ENCODE results near the gene TPRA1. TPM values are rescaled to one million over a fixed set of nuclear protein-coding genes. Genes with fewer than 3 reads are reported as not detected.

The TPRA1 gene
- total RNA-seq, 4 donors from 2014 or later: 50.3 to 75.3 (median 67.5) TPM

DNA sequence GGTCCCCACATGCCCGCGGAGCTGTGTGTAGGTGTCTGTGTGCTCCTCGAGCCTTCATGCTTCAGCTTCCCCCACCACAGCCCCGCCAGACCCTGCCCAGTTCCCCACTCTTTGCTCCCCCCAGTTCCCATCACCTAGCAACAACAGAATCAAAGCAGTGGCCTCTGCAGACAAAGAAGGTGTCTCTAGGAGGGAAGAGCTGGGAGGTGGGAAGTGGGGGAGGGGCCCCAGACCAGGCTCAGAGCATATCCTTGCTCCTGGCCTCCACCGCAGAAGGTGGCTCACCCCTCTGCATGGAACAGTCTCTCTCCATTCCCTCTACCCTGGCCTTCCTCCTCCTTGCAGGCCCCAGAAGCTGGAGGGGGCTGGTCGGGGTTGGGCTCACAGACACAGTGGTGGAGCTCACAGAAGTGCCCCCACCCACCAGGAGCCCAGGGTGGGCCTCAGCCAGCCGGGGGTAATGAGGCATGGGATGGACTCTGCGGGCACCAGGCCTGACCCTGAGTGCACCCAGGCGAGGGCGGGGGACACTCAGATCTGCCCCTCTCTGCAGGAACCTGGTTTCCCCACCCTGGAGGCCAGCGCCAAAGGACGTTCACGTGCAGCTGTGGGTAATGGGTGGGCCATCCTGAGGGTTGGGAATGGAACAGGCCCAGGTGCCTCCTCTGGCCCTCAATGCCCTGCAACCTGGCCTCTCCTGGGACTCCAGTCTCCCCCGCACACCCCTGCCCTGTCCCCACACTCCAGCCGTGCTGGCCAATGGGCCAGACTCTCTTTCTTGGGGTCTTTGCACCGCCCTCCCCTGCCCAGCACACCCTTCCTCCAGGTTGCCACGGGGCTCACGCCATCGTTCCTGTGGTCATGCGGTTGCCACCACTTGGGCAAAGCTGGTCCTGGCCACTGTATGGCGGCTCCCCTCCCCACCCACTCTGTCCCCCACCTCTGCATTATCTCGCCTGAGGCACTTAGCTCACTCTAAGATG lies 53.4 kb downstream of the TPRA1 start:
- H3K4me3 ChIP-seq: no peak overlapping the region
- TF ChIP-seq POLR2A (IDR thresholded peaks at IDR 0.05): no peak
- no peak for TF ChIP-seq EP300 (IDR thresholded peaks at IDR 0.05)
- TF ChIP-seq, protein P1, sequence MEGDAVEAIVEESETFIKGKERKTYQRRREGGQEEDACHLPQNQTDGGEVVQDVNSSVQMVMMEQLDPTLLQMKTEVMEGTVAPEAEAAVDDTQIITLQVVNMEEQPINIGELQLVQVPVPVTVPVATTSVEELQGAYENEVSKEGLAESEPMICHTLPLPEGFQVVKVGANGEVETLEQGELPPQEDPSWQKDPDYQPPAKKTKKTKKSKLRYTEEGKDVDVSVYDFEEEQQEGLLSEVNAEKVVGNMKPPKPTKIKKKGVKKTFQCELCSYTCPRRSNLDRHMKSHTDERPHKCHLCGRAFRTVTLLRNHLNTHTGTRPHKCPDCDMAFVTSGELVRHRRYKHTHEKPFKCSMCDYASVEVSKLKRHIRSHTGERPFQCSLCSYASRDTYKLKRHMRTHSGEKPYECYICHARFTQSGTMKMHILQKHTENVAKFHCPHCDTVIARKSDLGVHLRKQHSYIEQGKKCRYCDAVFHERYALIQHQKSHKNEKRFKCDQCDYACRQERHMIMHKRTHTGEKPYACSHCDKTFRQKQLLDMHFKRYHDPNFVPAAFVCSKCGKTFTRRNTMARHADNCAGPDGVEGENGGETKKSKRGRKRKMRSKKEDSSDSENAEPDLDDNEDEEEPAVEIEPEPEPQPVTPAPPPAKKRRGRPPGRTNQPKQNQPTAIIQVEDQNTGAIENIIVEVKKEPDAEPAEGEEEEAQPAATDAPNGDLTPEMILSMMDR (IDR thresholded peaks at IDR 0.05): no peak
- no peaks in the 10 kb centered on the region for H3K9me3 ChIP-seq
- H3K36me3 ChIP-seq: no peaks in the 10 kb centered on the region
- no peak overlapping the region for H3K27ac ChIP-seq
- DNase-seq (ENCODE audit: low spot score in 2 of 2): no peak
- WGBS, 2 donors: 72 to 75% methylated on average over 15 to 22 of the region's 22 CpGs
- no peaks in the 10 kb centered on the region for H3K4me1 ChIP-seq
- H3K27me3 ChIP-seq: no peaks in the 10 kb centered on the region

GRCh38 chr3:127535901-127536829 lies 54.4 kb downstream of the TPRA1 start:
- H3K9me3 ChIP-seq: no peaks in the 10 kb centered on the region
- TF ChIP-seq, protein P1 (IDR thresholded peaks at IDR 0.05): no peak
- TF ChIP-seq POLR2A (IDR thresholded peaks at IDR 0.05) (no peak), EP300 (IDR thresholded peaks at IDR 0.05) (no peak)
- H3K27me3 ChIP-seq: no peaks in the 10 kb centered on the region
- no peak for DNase-seq (ENCODE audit: low spot score in 2 of 2)
- WGBS, 2 donors: 73 to 80% methylated on average over 15 to 18 of the region's 18 CpGs
- no peak overlapping the region for H3K4me3 ChIP-seq
- no peak overlapping the region for H3K27ac ChIP-seq
- H3K4me1 ChIP-seq: no peaks in the 10 kb centered on the region
- no peaks in the 10 kb centered on the region for H3K36me3 ChIP-seq

DNA sequence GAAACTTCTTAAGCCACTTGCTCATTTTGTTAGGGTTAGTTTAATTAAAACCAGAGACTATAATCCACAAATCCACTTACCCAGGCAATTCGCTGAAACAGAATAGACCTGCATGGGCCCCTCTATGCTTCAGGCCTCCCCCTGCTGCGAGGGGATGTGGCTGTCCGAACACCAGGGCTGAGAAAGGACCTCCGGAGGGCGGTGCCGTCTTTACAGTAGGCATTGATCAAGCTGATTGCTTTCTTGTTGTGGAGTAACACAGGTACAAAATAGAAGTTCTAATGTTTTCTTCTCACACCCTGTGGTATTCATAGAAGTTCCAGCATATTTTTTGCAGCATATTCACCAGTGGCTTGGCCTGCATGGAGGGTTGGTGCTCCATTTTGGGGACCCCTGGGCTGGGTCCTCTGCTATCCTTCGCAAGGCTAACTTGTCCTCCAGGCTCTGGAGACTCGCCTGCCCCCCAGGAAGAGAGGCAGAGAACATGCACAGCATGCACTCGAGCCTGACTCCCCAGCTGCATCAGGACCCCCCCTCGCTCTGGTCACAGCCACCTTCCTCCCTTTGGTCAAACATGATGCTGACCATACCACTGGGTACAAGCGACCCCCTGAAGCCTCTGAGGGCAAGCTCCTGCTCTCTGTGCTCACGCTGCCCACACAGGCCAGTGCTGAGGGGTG lies 55.3 kb downstream of the TPRA1 start:
- H3K4me1 ChIP-seq: no peaks in the 10 kb centered on the region
- H3K36me3 ChIP-seq: no peaks in the 10 kb centered on the region
- WGBS, 2 donors: 76 to 80% methylated on average over 12 of the region's 12 CpGs
- H3K9me3 ChIP-seq: no peaks in the 10 kb centered on the region
- TF ChIP-seq POLR2A (IDR thresholded peaks at IDR 0.05) (no peak), EP300 (IDR thresholded peaks at IDR 0.05) (no peak)
- TF ChIP-seq, protein P1 (IDR thresholded peaks at IDR 0.05): no peak
- no peaks in the 10 kb centered on the region for H3K27me3 ChIP-seq
- DNase-seq (ENCODE audit: low spot score in 2 of 2): no peak
- H3K4me3 ChIP-seq: no peak overlapping the region
- H3K27ac ChIP-seq: no peak overlapping the region

- no peak overlapping the region for H3K4me3 ChIP-seq
Observed at GRCh38 chr3:127534564-127534963, 56.0 kb downstream of the TPRA1 start.

More at GRCh38 chr3:127534564-127534963, 56.0 kb downstream of the TPRA1 start:
- Histone ChIP-seq H3K4me1 (no peaks in the 10 kb centered on the region), H3K9me3 (no peaks in the 10 kb centered on the region), H3K36me3 (no peaks in the 10 kb centered on the region), H3K27ac (no peak overlapping the region), H3K27me3 (no peaks in the 10 kb centered on the region)
- WGBS, 2 donors: 74 to 75% methylated on average over 11 of the region's 11 CpGs
- TF ChIP-seq POLR2A (IDR thresholded peaks at IDR 0.05) (no peak), EP300 (IDR thresholded peaks at IDR 0.05) (no peak)
- TF ChIP-seq, protein P1 (IDR thresholded peaks at IDR 0.05): no peak
- no peak for DNase-seq (ENCODE audit: low spot score in 2 of 2)
